Activated naive CD4-positive, alpha-beta T cell (primary cell): ENCODE results near the gene ZNF609.

ENCODE experiments used
- DNase-seq, 4 experiments: peaks; one replicate each; lab custom pipeline; 2025; lab: John Stamatoyannopoulos, UW

Gene ZNF609

GRCh38 chr15:64503640-64504039 is 43.3 kb downstream of the ZNF609 start:
- DNase-seq: no peak

- peak in 1 of 4 experiments; percentile 17 for DNase-seq
Measured at GRCh38 chr15:64507293-64507802, 47.0 kb downstream of the ZNF609 start.

GRCh38 chr15:64507845-64508244 is 47.5 kb downstream of the ZNF609 start:
- DNase-seq: no peak

- no peak for DNase-seq
Measured at GRCh38 chr15:64513823-64514222, 53.4 kb downstream of the ZNF609 start.

- DNase-seq: no peak
Measured at GRCh38 chr15:64515196-64515595, 54.8 kb downstream of the ZNF609 start.

GRCh38 chr15:64515825-64516224 is 55.4 kb downstream of the ZNF609 start:
- no peak for DNase-seq

- DNase-seq: no peak
Measured at GRCh38 chr15:64519897-64520296, 59.5 kb downstream of the ZNF609 start.

GRCh38 chr15:64521201-64521600 is 60.8 kb downstream of the ZNF609 start:
- DNase-seq: no peak

- no peak for DNase-seq
Measured at GRCh38 chr15:64521726-64522164, 61.4 kb downstream of the ZNF609 start.

- no peak for DNase-seq
Measured at GRCh38 chr15:64522226-64522823, 61.9 kb downstream of the ZNF609 start.

- DNase-seq: no peak
Measured at GRCh38 chr15:64523240-64523639, 62.9 kb downstream of the ZNF609 start.

- DNase-seq: no peak
Measured at GRCh38 chr15:64524778-64525177, 64.4 kb downstream of the ZNF609 start.

- no peak for DNase-seq
Measured at GRCh38 chr15:64525828-64526530, 65.6 kb downstream of the ZNF609 start.

- no peak for DNase-seq
Measured at GRCh38 chr15:64527263-64527984, 67.0 kb downstream of the ZNF609 start.

- DNase-seq: no peak
Measured at GRCh38 chr15:64528871-64529270, 68.5 kb downstream of the ZNF609 start.

GRCh38 chr15:64530472-64530871 is 70.1 kb downstream of the ZNF609 start:
- DNase-seq: no peak

GRCh38 chr15:64530918-64531317 is 70.5 kb downstream of the ZNF609 start:
- no peak for DNase-seq

- DNase-seq: no peak
Measured at GRCh38 chr15:64532521-64533315, 72.3 kb downstream of the ZNF609 start.

- no peak for DNase-seq
Measured at GRCh38 chr15:64535460-64536243, 75.3 kb downstream of the ZNF609 start.

- no peak for DNase-seq
Measured at GRCh38 chr15:64536244-64536836, 76.0 kb downstream of the ZNF609 start.

- no peak for DNase-seq
Measured at GRCh38 chr15:64542091-64542490, 81.7 kb downstream of the ZNF609 start.
